H1 (cell line): ENCODE results near the gene MSL3B.

Experiments
- CTCF ChIA-PET: fragments of 300-600 bp; sonication (Branson Sonifier 250); formaldehyde crosslinking; loops from one replicate; lab custom pipeline; 2021; ENCODE audit not compliant: partially characterized antibody; lab: Charles Lee
- POLR2A ChIA-PET: fragments of 300-600 bp; sonication (Branson Sonifier 250); formaldehyde crosslinking; loops from one replicate; lab custom pipeline; 2021; ENCODE audit warnings: inconsistent platforms; ENCODE audit not compliant: partially characterized antibody; lab: Charles Lee
- DNase-seq, 2 experiments: peaks; one replicate each; pipeline versions ENCODE4 v3.0.0 to v3.0.0-alpha.2; 2010 to 2022; ENCODE audit warnings: low spot score in 2 of 2, low read depth in 1 of 2, mixed read lengths in 1 of 2
- FAIRE-seq: peaks from 2 replicates; lab custom pipeline; 2011; peaks lifted over from hg19 to GRCh38; lab: Jason Lieb, UNC
- H2AFZ ChIP-seq: 2 replicates; pipeline ENCODE4 v1.8.1; 2012; ENCODE audit warnings: low read length, inconsistent platforms
- H2AK5ac ChIP-seq: 2 replicates; pipeline ENCODE4 v1.6.1; 2013; ENCODE audit warnings: low read depth, low read length
- H2BK120ac ChIP-seq: replicated peaks from 2 replicates; pipeline ENCODE3; 2013; ENCODE audit warnings: low read depth, low read length, inconsistent platforms
- H2BK12ac ChIP-seq: 2 replicates; pipeline ENCODE4 v1.6.1; 2013; ENCODE audit warnings: low read depth, low read length
- H2BK15ac ChIP-seq: 2 replicates; pipeline ENCODE4 v1.6.1; 2013; ENCODE audit warnings: low read length
- H2BK20ac ChIP-seq: 2 replicates; pipeline ENCODE4 v1.6.1; 2013; ENCODE audit warnings: low read length
- H2BK5ac ChIP-seq: 2 replicates; pipeline ENCODE4 v1.6.1; 2013; ENCODE audit warnings: low read depth, low read length
- H3K14ac ChIP-seq: 2 replicates; pipeline ENCODE4 v1.6.1; 2013; ENCODE audit warnings: inconsistent platforms; ENCODE audit not compliant: insufficient read length
- H3K18ac ChIP-seq: 2 replicates; pipeline ENCODE4 v1.6.1; 2013; ENCODE audit warnings: low read length; ENCODE audit errors: extremely low read depth
- H3K23ac ChIP-seq: 2 replicates; pipeline ENCODE4 v1.6.1; 2013; ENCODE audit warnings: inconsistent platforms; ENCODE audit not compliant: insufficient read length
- H3K23me2 ChIP-seq: 2 replicates; pipeline ENCODE4 v1.6.1; 2013; ENCODE audit warnings: low read depth, low read length
- H3K27ac ChIP-seq: 2 replicates; pipeline ENCODE4 v1.6.1; 2011; ENCODE audit warnings: low read depth, low read length, inconsistent platforms
- H3K27me3 ChIP-seq, 4 experiments: replicated peaks in 1 of 4; 1 replicate in 1 of 4; 2 replicates in 3 of 4; pipeline versions ENCODE4 v1.6.1 to v1.8.1; 2011 to 2013; ENCODE audit warnings: low read length in 3 of 4, mild to moderate bottlenecking in 3 of 4, inconsistent platforms in 2 of 4, mixed read lengths in 2 of 4, moderate library complexity in 1 of 4; ENCODE audit not compliant: control insufficient read depth in 3 of 4, insufficient read depth in 3 of 4; ENCODE audit errors: extremely low read depth in 1 of 4
- H3K36me3 ChIP-seq, 4 experiments: 2 replicates each; pipeline versions ENCODE4 v1.6.1 to v1.8.1; 2011 to 2013; ENCODE audit warnings: mild to moderate bottlenecking in 4 of 4, low read length in 3 of 4, moderate library complexity in 2 of 4, control low read depth in 1 of 4, inconsistent platforms in 1 of 4; ENCODE audit not compliant: insufficient read depth in 4 of 4, control insufficient read depth in 2 of 4
- H3K4ac ChIP-seq: replicated peaks from 2 replicates; pipeline ENCODE3; 2013; ENCODE audit warnings: low read length, low read depth, mixed read lengths, inconsistent platforms; ENCODE audit not compliant: insufficient read length
- H3K4me1 ChIP-seq, 4 experiments: replicated peaks in 1 of 4; 1 replicate in 1 of 4; 2 replicates in 3 of 4; pipeline versions ENCODE4 v1.6.1 to v1.8.1; 2011 to 2013; ENCODE audit warnings: low read length in 3 of 4, inconsistent platforms in 2 of 4, mixed read lengths in 1 of 4; ENCODE audit not compliant: insufficient read depth in 4 of 4, control insufficient read depth in 3 of 4
- H3K4me2 ChIP-seq, 2 experiments: 2 replicates each; pipeline versions ENCODE4 v1.6.1 to v1.8.1; 2011 to 2013; ENCODE audit warnings: low read depth in 2 of 2, low read length in 2 of 2, control low read depth in 1 of 2, inconsistent platforms in 1 of 2, mild to moderate bottlenecking in 1 of 2; ENCODE audit not compliant: insufficient read depth in 1 of 2
- H3K4me3 ChIP-seq, 4 experiments: fragments of 200-600, 300-600 bp in 1 of 4; sonication (generic), shearing (Covaris generic), sonication (Bioruptor Twin) in 1 of 4; 2 replicates each; pipeline versions ENCODE4 v1.5.1 to v1.8.1; 2011 to 2016; ENCODE audit warnings: low read length in 4 of 4, low read depth in 3 of 4, control low read depth in 2 of 4, inconsistent platforms in 2 of 4, mild to moderate bottlenecking in 2 of 4, mixed read lengths in 1 of 4, moderate library complexity in 1 of 4; ENCODE audit not compliant: insufficient read depth in 2 of 4; ENCODE audit errors: extremely low read depth in 1 of 4
- H3K56ac ChIP-seq: replicated peaks from 2 replicates; pipeline ENCODE3; 2013; ENCODE audit warnings: low read depth, mild to moderate bottlenecking, mixed read lengths, low read length, inconsistent platforms; ENCODE audit not compliant: insufficient read length
- H3K79me1 ChIP-seq: 2 replicates; pipeline ENCODE4 v1.6.1; 2013; ENCODE audit warnings: low read depth, low read length, control low read depth
- H3K79me2 ChIP-seq, 2 experiments: 2 replicates each; pipeline versions ENCODE4 v1.6.1 to v1.8.1; 2012 to 2013; ENCODE audit warnings: low read length in 2 of 2, mild to moderate bottlenecking in 2 of 2, inconsistent platforms in 1 of 2; ENCODE audit not compliant: insufficient read depth in 2 of 2, control insufficient read depth in 1 of 2
- H3K9ac ChIP-seq, 4 experiments: replicated peaks in 1 of 4; 1 replicate in 1 of 4; 2 replicates in 3 of 4; pipeline versions ENCODE4 v1.6.1 to v1.8.1; 2011 to 2013; ENCODE audit warnings: low read depth in 3 of 4, low read length in 3 of 4, control low read depth in 2 of 4, mild to moderate bottlenecking in 2 of 4, moderate library complexity in 2 of 4, inconsistent platforms in 1 of 4; ENCODE audit errors: extremely low read depth in 1 of 4
- H3K9me3 ChIP-seq, 2 experiments: 2 replicates each; pipeline versions ENCODE4 v1.6.1 to v1.8.1; 2012 to 2013; ENCODE audit warnings: mild to moderate bottlenecking in 2 of 2, moderate library complexity in 2 of 2, control low read depth in 1 of 2, inconsistent platforms in 1 of 2, low read depth in 1 of 2, low read length in 1 of 2, mixed read lengths in 1 of 2; ENCODE audit not compliant: insufficient read depth in 2 of 2
- H4K20me1 ChIP-seq, 2 experiments: replicated peaks in 1 of 2; 2 replicates each; pipeline versions ENCODE3 to v1.8.1; 2011 to 2013; ENCODE audit warnings: inconsistent platforms in 2 of 2, low read length in 2 of 2, mild to moderate bottlenecking in 1 of 2; ENCODE audit not compliant: insufficient read depth in 2 of 2, control insufficient read depth in 1 of 2
- H4K5ac ChIP-seq: 2 replicates; pipeline ENCODE4 v1.6.1; 2013; ENCODE audit warnings: low read length, low read depth, mixed read lengths, inconsistent platforms; ENCODE audit not compliant: insufficient read length
- H4K8ac ChIP-seq: 2 replicates; pipeline ENCODE4 v1.8.0; 2013; ENCODE audit warnings: mild to moderate bottlenecking, moderate library complexity, low read length, inconsistent platforms; ENCODE audit not compliant: insufficient read depth; ENCODE audit errors: extremely low read depth
- H4K91ac ChIP-seq: replicated peaks from 2 replicates; pipeline ENCODE3; 2013; ENCODE audit warnings: low read length, mixed read lengths, inconsistent platforms; ENCODE audit not compliant: insufficient read length
- ATF3 ChIP-seq: IDR thresholded peaks from 2 replicates; pipeline ENCODE4 v1.6.1; 2011; ENCODE audit warnings: low read depth, mild to moderate bottlenecking, low read length; ENCODE audit not compliant: insufficient read depth
- CHD1 ChIP-seq: IDR thresholded peaks from 2 replicates; pipeline ENCODE4 v1.6.1; 2012; ENCODE audit warnings: low read depth, low read length, improper control_type of control experiment
- GTF2F1 ChIP-seq: IDR thresholded peaks from 2 replicates; pipeline ENCODE4 v1.6.1; 2012; ENCODE audit warnings: low read depth, low read length, improper control_type of control experiment, borderline replicate concordance
- MAX ChIP-seq: IDR thresholded peaks from 2 replicates; pipeline ENCODE4 v1.6.1; 2012; ENCODE audit warnings: inconsistent platforms
- SAP30 ChIP-seq: fragments of 300-600 bp; sonication (generic); IDR thresholded peaks from 2 replicates; pipeline ENCODE4 v1.7.1; 2012; ENCODE audit warnings: low read length, moderate library complexity, mild to moderate bottlenecking, inconsistent platforms; ENCODE audit not compliant: insufficient read depth, insufficient replicate concordance
- SIN3A ChIP-seq, 2 experiments: IDR thresholded peaks in 1 of 2; conservative IDR thresholded peaks in 1 of 2; 2 replicates each; pipeline ENCODE4 v1.6.1; 2011 to 2012; ENCODE audit warnings: low read length in 2 of 2, improper control_type of control experiment in 1 of 2, low read depth in 1 of 2, mild to moderate bottlenecking in 1 of 2
- TEAD4 ChIP-seq: IDR thresholded peaks from 2 replicates; pipeline ENCODE4 v1.6.1; 2012; ENCODE audit warnings: low read depth, low read length, inconsistent platforms, mixed read lengths
- WGBS, 2 experiments: shearing (Covaris generic) in 1 of 2; methylation state at CpG; one replicate each; pipeline versions ENCODE4 v1.1.6 to v1.1.7; 2013 to 2015; ENCODE audit warnings: low lambda C conversion rate in 2 of 2, mixed read lengths in 2 of 2, inconsistent platforms in 1 of 2, low coverage in 1 of 2, missing lambda C conversion rate in 1 of 2; ENCODE audit not compliant: insufficient replicate concordance in 2 of 2, insufficient coverage in 1 of 2, insufficient read length in 1 of 2; ENCODE audit errors: extremely low coverage in 1 of 2, missing lambda C conversion rate in 1 of 2; 5-methylcytosine and 5-hydroxymethylcytosine counted together

The MSL3B gene

GRCh38 chr2:233847248-233847898, 20.8 kb downstream of the MSL3B start:
- Histone ChIP-seq H4K20me1 (peaks cover 6 to 20% of the 10 kb centered on the region in 2 experiments), H3K36me3 (peaks cover 68 to 99% (median 88%) of the 10 kb centered on the region in 4 experiments), H2BK15ac (no peak overlapping the region), H3K23ac (no peak overlapping the region), H3K4ac (no peak overlapping the region), H3K4me3 (no peak overlapping the region), H3K9me3 (no peaks in the 10 kb centered on the region), H4K91ac (no peak overlapping the region), H3K79me2 (peaks cover 14 to 46% of the 10 kb centered on the region in 2 experiments), H3K9ac (no peak overlapping the region), H3K27me3 (no peaks in the 10 kb centered on the region), H4K5ac (no peak overlapping the region), H3K56ac (no peak overlapping the region), H2AK5ac (no peak overlapping the region), H3K18ac (no peak overlapping the region), H2AFZ (no peak overlapping the region), H2BK20ac (no peak overlapping the region), H2BK5ac (no peak overlapping the region), H3K23me2 (no peaks in the 10 kb centered on the region), H4K8ac (no peak overlapping the region), H2BK120ac (no peak overlapping the region), H3K4me1 (no peaks in the 10 kb centered on the region), H3K14ac (no peak overlapping the region), H3K79me1 (peaks cover 3% of the 10 kb centered on the region; the same call in 1 of the 2 replicates), H3K4me2 (no peak overlapping the region), H2BK12ac (no peak overlapping the region), H3K27ac (no peak overlapping the region)
- no peak for TF ChIP-seq SIN3A (conservative IDR thresholded peaks at IDR 0.05 in 1 of 2, IDR thresholded peaks at IDR 0.05 in 1 of 2; ENCODE audit: low read depth in 1 of 2, low read length in 2 of 2)
- TF ChIP-seq GTF2F1: no peak
- no peak for TF ChIP-seq ATF3
- TF ChIP-seq TEAD4: no peak
- no peak for TF ChIP-seq MAX
- TF ChIP-seq SAP30: no peak
- no peak for TF ChIP-seq CHD1
- ChIA-PET CTCF (interaction anchor here (1.3 to 2.7 kb wide), 3 partner anchors 10 to 404 kb away, joined by 3 to 11 read pairs (median 4); no protein-coding TSS in a partner anchor), POLR2A (interaction anchor here (0.9 to 1.9 kb wide), 3 partner anchors 9 to 15 kb away, joined by 3 to 4 read pairs (median 4); no protein-coding TSS in a partner anchor)
- DNase-seq: peak in 1 of 2 experiments; percentile 34
- 91% methylated on average over 13 of the region's 13 CpGs; no CpG with 5 or more reads in 1 of the 2 experiments for WGBS, 2 experiments
- no peak for FAIRE-seq
